ENCODE measurements around the gene IL27RA. TPM values are rescaled to one million over a fixed set of nuclear protein-coding genes. Genes with fewer than 3 reads are reported as not detected.
A peak's percentile ranks its signal among the peaks of the same experiment; 100 is the strongest.
"Not testable (repeated sequence)": the region's sequence is repeated elsewhere in the genome, so short reads cannot be mapped to it uniquely, and the experiment has no call there.

IL27RA gene
- total RNA-seq, 1 experiment from 2014 or later, result 6.0 TPM

DNA sequence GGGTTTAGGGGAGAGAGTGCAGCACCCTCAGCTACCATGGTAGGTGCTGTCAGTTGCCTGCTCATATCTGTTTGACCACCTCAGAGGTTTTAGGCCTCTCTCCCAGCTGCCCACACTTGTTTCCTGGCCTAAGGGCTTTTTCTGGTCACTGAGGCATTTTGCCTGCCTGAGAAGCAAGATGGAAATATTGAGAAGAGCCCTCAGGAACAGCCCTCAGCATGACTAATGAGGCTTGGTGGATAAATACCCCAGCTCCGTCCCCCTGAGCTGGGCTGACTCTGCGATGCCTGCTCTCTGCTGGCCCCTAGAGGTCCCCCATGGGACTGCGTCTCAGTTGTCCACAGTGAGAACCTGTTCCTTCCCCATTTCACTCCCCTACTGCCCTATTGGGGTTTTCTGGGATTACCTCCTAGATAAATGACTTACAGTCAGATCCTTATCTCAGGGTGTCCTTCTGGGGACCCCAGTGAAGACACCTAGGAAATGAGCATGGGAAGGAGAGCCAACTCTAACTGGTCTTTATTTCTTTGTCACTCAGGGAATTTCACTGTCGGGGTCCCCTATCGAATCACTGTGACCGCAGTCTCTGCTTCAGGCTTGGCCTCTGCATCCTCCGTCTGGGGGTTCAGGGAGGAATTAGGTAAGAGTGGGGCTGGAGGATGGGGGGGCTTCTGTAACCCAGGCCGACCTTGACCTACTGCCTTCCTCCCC is 17.0 kb downstream of the IL27RA start:
- intact Hi-C loops (cut with micrococcal nuclease; ENCODE audit: unreplicated experiment), result no loop called here
- no peak overlapping the region for H3K27ac ChIP-seq (ENCODE audit: low read depth, low read length, poor library complexity, severe bottlenecking)
- H3K36me3 ChIP-seq (ENCODE audit: insufficient read depth, low read length, poor library complexity, severe bottlenecking), result no peaks in the 10 kb centered on the region
- H3K9me3 ChIP-seq (ENCODE audit: low read depth, low read length, poor library complexity, severe bottlenecking), result no peaks in the 10 kb centered on the region
- no peak overlapping the region for H3K4me3 ChIP-seq (ENCODE audit: low read depth, low read length, poor library complexity, severe bottlenecking)
- POLR2A ChIA-PET (ENCODE audit: low non-redundant PET), result no interaction called here
- no peak for TF ChIP-seq EZH2 (IDR thresholded peaks at IDR 0.05; ENCODE audit: borderline replicate concordance, low read depth, low read length, poor library complexity, severe bottlenecking)
- TF ChIP-seq, protein P1, sequence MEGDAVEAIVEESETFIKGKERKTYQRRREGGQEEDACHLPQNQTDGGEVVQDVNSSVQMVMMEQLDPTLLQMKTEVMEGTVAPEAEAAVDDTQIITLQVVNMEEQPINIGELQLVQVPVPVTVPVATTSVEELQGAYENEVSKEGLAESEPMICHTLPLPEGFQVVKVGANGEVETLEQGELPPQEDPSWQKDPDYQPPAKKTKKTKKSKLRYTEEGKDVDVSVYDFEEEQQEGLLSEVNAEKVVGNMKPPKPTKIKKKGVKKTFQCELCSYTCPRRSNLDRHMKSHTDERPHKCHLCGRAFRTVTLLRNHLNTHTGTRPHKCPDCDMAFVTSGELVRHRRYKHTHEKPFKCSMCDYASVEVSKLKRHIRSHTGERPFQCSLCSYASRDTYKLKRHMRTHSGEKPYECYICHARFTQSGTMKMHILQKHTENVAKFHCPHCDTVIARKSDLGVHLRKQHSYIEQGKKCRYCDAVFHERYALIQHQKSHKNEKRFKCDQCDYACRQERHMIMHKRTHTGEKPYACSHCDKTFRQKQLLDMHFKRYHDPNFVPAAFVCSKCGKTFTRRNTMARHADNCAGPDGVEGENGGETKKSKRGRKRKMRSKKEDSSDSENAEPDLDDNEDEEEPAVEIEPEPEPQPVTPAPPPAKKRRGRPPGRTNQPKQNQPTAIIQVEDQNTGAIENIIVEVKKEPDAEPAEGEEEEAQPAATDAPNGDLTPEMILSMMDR (conservative IDR thresholded peaks at IDR 0.05; ENCODE audit: low read depth, low read length), result peak; percentile 86
- H3K27me3 ChIP-seq (replicated peaks; ENCODE audit: insufficient read depth, low read depth, low read length, poor library complexity), result no peaks in the 10 kb centered on the region
- peak; percentile 68 for DNase-seq (ENCODE audit: low spot score)
- no TSS peak for BruUV-seq (replicated peaks)
- no peaks in the 10 kb centered on the region for H3K4me1 ChIP-seq (ENCODE audit: insufficient read depth, low read length, poor library complexity, severe bottlenecking)
- CTCF ChIA-PET, result interaction anchor here (1.0 to 1.4 kb wide), 2 partner anchors 10 to 17 kb away, joined by 3 to 7 read pairs; partner anchors contain the start of gene IL27RA

DNA sequence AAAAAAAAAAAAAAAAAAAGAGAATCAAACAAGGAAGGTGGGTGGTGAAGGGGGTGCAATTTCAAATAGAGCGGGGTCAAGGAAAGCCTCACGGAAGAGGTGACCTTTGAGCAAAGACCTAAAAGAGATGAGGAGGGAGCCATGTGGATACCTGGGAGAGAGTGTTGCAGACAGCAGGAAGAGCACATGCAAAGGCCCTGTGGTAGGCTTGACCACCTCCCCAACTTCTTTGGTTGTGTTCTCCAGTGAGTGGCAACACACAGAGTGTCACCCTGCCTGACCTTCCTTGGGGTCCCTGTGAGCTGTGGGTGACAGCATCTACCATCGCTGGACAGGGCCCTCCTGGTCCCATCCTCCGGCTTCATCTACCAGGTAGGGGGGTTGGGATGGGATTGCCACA is 18.9 kb downstream of the IL27RA start:
- Histone ChIP-seq H3K9me3 (ENCODE audit: low read depth, low read length, poor library complexity, severe bottlenecking) (no peaks in the 10 kb centered on the region), H3K36me3 (ENCODE audit: insufficient read depth, low read length, poor library complexity, severe bottlenecking) (no peaks in the 10 kb centered on the region), H3K27me3 (replicated peaks; ENCODE audit: insufficient read depth, low read depth, low read length, poor library complexity) (no peaks in the 10 kb centered on the region), H3K27ac (ENCODE audit: low read depth, low read length, poor library complexity, severe bottlenecking) (no peak overlapping the region), H3K4me1 (ENCODE audit: insufficient read depth, low read length, poor library complexity, severe bottlenecking) (no peaks in the 10 kb centered on the region), H3K4me3 (ENCODE audit: low read depth, low read length, poor library complexity, severe bottlenecking) (no peak overlapping the region)
- BruUV-seq (replicated peaks), result no TSS peak
- DNase-seq (ENCODE audit: low spot score), result no peak
- POLR2A ChIA-PET (ENCODE audit: low non-redundant PET), result no interaction called here
- TF ChIP-seq, protein P1 (conservative IDR thresholded peaks at IDR 0.05; ENCODE audit: low read depth, low read length), result no peak
- TF ChIP-seq EZH2 (IDR thresholded peaks at IDR 0.05; ENCODE audit: borderline replicate concordance, low read depth, low read length, poor library complexity, severe bottlenecking), result no peak
- intact Hi-C loops (cut with micrococcal nuclease; ENCODE audit: unreplicated experiment), result no loop called here
- CTCF ChIA-PET, result interaction anchor here (0.6 kb wide), 1 partner anchor 29 kb away, joined by 4 read pairs; no protein-coding TSS in a partner anchor

DNA sequence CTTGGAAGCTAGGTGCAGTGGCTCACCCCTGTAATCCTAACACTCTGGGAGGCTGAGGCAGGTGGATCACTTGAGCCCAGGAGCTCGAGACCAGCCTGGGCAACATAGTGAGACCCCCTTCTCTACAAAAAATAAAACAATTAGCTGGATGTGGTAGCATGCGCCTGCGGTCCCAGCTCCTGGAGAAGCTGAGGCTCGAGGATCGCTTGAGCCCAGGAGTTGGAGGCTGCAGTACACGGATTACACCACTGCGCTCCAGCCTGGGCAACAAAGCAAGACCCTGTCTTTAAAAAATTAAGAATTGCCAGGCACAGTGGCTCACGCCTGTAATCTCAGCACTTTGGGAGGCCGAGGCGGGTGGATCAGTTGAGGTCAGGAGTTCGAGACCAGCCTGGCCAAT is 19.4 kb downstream of the IL27RA start:
- BruUV-seq (replicated peaks); H3K27me3 ChIP-seq (replicated peaks; ENCODE audit: insufficient read depth, low read depth, low read length, poor library complexity); intact Hi-C loops (cut with micrococcal nuclease; ENCODE audit: unreplicated experiment); H3K4me1 ChIP-seq (ENCODE audit: insufficient read depth, low read length, poor library complexity, severe bottlenecking); DNase-seq (ENCODE audit: low spot score); POLR2A ChIA-PET (ENCODE audit: low non-redundant PET); H3K4me3 ChIP-seq (ENCODE audit: low read depth, low read length, poor library complexity, severe bottlenecking); CTCF ChIA-PET; H3K27ac ChIP-seq (ENCODE audit: low read depth, low read length, poor library complexity, severe bottlenecking); H3K9me3 ChIP-seq (ENCODE audit: low read depth, low read length, poor library complexity, severe bottlenecking); H3K36me3 ChIP-seq (ENCODE audit: insufficient read depth, low read length, poor library complexity, severe bottlenecking): not testable (repeated sequence)

DNA sequence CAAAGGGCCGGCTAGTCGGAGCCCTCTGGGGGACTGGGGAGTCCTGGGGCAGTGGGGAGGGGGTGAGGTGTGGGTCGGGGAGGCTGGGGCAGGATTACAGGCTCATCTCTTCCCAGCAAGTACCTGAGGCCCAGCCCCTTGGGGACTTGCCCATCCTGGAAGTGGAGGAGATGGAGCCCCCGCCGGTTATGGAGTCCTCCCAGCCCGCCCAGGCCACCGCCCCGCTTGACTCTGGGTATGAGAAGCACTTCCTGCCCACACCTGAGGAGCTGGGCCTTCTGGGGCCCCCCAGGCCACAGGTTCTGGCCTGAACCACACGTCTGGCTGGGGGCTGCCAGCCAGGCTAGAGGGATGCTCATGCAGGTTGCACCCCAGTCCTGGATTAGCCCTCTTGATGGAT is 20.4 kb downstream of the IL27RA start:
- no peaks in the 10 kb centered on the region for H3K9me3 ChIP-seq (ENCODE audit: low read depth, low read length, poor library complexity, severe bottlenecking)
- no peaks in the 10 kb centered on the region for H3K36me3 ChIP-seq (ENCODE audit: insufficient read depth, low read length, poor library complexity, severe bottlenecking)
- POLR2A ChIA-PET (ENCODE audit: low non-redundant PET), result no interaction called here
- no peaks in the 10 kb centered on the region for H3K27me3 ChIP-seq (replicated peaks; ENCODE audit: insufficient read depth, low read depth, low read length, poor library complexity)
- H3K27ac ChIP-seq (ENCODE audit: low read depth, low read length, poor library complexity, severe bottlenecking), result no peak overlapping the region
- no peak for DNase-seq (ENCODE audit: low spot score)
- no peaks in the 10 kb centered on the region for H3K4me1 ChIP-seq (ENCODE audit: insufficient read depth, low read length, poor library complexity, severe bottlenecking)
- intact Hi-C loops (cut with micrococcal nuclease; ENCODE audit: unreplicated experiment), result no loop called here
- CTCF ChIA-PET, result no interaction called here
- H3K4me3 ChIP-seq (ENCODE audit: low read depth, low read length, poor library complexity, severe bottlenecking), result no peak overlapping the region
- BruUV-seq (replicated peaks), result no TSS peak
- no peak for TF ChIP-seq EZH2 (IDR thresholded peaks at IDR 0.05; ENCODE audit: borderline replicate concordance, low read depth, low read length, poor library complexity, severe bottlenecking)
- TF ChIP-seq, protein P1 (conservative IDR thresholded peaks at IDR 0.05; ENCODE audit: low read depth, low read length), result no peak

All from A673 (cell line).